ENCODE results near the gene ZNF579.

The ZNF579 gene

DNA sequence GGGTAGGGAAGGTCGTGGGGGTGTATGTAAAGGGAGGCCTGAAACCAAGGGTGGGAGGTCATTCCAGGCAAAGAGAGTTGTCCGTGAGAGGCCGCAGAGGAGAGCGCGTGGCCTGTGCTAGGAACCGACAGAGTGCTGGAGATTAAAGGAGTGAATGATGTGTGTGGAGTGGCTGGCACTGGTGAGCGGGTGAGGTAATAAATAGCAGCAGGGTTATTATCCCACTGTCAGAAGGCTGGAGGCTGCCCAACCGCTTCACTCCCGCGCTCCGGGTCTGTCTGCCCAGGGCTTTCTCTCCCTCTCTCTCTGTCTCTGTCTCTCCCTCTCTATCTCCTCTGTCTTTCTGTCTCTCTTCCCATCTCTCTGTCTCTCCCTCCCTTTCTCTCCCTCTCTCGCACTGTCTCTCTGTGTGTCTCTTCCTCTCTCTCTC, 17.4 kb downstream of the ZNF579 start:
- DNase-seq = no peak

DNA sequence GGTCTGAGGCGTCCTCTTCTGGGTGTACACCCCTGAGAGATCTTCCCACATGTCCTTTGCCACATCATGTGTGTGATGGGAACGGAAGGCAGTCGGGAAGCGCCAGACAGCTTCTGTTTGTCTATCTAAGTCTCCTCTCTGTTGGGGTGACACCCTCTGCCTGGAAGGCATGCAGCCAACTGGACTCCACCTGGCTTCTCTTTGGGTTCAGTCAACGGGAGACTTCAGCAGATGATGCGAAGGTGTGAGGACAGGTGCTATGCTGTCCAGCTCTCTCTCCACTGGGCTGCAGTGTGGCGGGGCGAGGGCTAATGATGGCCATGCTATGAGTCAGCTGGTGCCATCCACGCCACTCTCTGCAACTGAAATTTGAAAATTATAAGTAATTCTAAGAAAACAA, 21.0 kb downstream of the ZNF579 start:
- DNase-seq = no peak

DNA sequence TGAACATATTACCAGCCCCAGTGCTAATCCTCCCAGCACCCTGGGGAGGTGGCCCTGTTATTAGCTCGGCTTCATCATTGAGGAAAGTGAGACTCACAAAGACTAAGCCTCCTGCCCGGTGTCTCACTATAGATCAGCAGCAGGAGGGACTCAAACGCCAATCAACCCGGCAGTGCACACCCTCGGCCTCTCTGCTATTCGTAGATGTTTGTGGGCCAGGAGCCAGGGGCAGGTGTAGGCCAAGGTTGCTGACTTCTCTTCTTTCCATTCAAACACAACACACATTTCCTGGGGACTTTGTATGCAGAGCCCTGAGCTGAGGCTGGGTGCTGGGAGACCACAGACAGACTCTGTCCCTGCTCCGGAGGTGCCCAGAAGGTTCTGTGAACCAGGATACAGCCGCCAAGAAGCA, 25.9 kb downstream of the ZNF579 start:
- DNase-seq = no peak

DNA sequence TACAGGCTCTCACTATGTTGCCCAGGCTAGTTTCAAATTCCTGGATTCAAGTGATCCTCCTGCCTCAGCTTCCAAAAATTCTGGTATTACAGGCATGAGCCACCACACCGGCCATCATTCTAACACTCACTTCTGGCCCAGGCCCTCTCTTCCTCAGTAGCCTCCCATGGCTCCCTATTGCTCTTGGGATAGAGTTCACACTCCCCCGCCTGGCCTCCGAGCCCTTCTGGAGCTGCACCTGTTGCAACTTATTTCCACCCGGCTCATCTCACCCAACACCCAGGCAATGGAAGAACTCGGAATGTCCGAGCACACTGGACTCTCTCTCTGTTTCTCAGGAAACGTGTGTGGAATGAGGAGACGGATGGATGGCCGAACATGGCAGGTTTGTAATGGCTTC, 26.3 kb downstream of the ZNF579 start:
- no peak for DNase-seq

DNA sequence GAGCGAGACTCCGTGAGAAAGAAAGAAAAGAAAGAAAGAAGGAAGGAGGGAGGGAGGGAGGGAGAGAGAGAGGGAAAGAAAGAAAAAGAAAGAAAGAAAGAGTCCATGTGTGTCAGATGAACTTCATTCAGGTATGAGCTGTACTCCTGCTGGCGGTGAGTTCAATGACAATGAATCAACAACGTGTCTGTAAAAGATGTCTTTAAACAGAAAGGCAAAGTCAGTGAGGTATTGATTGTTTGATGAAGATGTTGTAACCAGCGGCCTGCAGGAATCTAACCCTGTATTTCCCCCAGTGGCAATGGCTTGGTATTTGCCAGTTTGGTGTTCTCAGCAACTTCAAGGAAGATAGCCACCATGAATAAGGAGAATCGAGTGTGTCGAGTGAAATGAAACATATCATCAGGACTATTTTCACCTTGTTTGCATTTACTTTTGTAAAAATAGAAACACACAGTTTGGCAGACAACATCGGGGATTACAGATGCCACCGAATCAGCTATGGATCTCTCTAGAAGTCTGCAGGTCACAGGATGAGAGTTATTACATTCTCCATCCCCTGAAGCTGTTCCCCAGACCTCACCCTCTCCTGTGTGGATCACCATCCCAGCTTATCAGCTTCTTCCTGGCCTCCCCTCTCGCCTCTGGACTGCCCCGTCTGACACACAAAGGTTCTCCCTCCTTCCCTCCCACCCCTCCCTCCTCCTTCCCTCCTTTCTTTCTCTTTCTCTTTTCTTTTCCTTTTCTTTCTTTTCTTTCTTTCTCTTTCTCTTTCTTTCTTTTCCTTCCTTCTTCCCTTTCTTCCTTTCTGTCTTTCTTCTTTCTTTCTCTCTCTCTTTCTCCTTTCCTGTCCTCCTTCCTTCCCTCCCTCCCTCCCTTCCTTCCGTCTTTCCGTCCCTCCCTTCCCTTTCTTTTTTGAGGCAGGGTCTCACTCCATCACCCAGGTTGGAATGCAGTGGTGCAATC, 27.1 kb downstream of the ZNF579 start:
- DNase-seq = no peak

DNA sequence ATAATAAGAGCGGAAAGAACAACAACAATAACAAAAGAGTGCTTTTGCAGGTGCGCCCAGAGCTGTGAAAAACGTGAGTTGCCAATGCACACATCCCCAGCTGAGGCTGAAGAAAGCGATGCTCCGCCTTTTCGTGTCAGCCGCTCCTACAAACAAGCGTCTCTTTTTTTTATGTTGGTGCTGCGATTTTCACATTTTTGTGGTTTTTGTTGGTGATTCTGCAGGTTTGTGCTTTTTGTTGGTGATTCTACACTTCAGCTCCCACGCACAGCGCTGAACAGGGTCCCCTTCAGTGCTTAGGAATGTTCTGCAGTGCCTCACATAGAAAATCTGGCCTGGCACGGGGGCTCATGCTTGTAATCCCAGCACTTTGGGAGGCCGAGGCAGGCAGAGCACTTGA, 28.0 kb downstream of the ZNF579 start:
- DNase-seq = no peak

DNA sequence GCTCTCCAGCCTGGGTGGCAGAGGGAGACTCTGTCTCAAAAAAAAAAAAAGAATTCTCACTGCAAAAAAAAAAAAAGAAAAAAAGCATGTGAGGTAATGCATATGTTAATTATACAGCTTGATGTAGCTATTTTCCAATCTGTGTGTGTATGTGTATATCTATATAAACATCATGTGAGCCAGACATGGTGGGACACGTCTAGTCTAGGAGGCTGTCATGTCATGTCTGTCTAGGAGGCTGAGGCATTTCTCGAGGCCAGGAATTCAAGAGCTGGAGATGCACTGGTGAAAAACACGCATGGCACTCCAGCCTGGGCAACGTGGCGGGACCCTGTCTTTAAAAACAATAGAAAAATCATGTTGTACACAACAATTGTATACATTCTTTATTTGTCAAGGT, 28.4 kb downstream of the ZNF579 start:
- peak; percentile 43 for DNase-seq

DNA sequence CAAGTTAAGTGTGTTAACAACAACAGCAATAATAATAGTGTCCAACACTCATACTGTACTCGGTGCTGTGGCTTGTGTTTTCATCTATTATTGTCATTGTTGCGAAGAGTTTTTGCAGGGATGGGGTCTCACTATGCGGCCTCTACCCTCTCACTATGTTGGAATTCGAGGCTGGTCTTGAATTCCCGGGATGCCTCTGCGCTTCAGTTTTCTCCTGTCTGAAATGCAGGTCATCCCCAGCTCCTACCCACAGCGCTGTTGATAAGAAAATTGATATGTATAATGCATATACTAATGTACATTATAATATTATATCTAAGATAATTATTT, 30.4 kb downstream of the ZNF579 start:
- no peak for DNase-seq

DNA sequence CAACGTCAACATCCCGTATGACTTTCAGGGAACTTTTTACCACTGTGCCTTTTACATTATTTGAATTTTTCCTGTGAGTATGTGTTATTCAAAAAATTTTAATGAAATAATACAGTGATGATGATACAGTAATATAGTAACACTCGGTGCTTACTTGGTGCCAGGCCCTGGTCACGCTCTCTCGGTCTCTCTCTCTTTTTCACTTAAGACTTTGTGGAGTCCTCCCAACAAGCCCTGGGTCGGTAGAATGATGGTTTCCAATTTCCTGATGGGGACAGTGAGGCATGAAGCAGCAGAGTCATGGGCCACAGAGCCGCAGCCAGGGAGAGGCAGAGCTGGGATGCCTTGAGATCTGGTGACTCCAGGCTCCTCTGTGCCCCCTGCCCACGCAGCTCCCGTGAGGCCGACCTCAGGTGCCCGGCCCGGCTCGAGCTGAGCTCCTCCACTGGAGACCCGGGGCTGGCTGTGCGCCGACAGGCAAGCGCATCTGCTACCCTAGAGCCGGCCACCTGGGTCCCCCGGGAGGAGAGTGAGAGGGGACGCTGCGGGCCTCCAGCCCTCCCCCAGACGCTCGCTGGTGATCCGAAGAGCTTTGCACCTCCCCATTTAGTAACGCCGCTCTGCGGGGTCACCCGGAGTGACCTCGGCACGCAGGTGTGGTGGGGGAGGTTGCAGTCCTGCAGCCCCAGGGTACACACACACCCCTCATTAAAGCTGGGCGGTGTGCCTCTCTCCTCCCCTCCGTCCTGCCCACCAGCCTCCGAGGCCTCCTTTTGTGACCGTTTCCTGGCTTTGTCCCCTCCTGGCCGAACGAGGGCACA, 30.9 kb downstream of the ZNF579 start:
- DNase-seq = peak; percentile 62

DNA sequence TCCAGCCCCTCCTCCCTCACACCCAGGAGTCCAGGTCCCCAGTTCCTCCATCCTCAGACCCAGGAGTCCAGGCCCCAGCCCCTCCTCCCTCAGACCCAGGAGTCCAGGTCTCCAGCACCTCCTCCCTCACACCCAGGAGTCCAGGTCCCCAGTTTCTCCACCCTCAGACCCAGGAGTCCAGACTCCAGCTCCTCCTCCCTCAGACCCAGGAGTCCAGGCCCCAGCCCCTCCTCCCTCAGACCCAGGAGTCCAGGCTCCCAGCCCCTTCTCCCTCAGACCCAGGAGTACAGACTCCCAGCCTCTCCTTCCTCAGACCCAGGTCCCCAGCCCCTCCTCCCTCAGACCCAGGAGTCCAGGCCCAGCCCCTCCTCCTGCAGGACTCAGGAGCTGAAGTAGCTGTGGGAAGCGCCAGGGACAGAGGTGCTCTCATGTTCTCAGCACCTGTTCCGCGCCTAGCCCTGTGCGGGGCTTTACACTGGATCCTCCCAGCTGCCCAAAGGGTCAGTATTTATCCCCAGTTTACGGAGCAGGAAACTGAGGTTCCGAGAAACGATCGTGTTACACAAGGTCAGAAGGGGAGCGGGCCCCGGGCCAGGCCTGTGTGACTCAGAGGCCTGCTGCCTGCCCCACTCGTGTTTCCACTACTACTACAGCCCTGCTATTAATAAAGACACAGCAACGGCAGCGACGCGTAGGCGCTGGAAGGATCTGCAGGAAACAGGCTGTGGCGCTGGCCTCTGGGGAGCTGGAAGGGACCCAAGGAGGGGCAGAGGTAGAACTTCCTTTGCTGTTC, 33.6 kb downstream of the ZNF579 start:
- no peak for DNase-seq

DNA sequence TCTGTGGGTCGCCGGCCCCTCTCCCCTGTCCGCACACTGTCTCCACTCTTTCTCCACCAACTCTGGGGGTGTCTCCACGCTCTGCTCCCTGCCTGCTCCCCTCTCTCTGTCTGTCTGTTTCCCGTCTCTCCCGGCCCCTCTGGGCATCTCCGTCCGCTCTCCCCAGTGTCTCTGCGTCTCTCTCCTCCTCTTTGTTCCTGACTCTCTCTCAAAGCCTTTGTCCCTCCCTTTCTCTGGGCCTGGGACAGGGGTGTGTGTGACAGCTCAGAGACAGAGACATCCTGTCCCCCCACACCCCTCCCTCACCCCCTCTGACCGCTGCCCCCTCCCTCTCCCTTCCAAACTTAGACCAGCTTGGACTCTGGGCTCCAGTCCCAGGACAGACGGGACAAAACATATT, 34.6 kb downstream of the ZNF579 start:
- DNase-seq = no peak

DNA sequence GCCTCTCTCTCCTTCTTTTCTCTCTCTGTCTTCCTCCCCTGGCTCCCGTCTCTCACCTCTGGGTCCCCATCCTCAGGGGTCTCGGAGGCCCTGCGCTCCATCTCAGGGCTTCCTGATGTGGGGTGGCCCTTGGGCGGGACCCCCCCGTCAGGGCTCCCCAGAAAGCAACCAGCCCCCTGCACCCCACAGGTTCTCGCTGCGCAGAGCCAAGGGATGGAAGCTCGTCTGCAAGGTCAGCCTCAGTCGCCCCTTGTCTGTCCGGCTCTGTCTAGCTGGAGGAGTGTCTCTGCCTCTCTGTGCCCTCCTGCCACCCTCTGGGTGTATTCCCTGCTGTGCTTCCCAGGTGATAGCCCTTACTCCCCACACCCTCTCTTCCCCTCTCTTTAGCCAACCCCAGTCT, 35.2 kb downstream of the ZNF579 start, which contains the start of gene SBK3:
Gene SBK3, minus strand, starts transcription at position 101 of the 400 bp plus-strand sequence. Its CDS starts 0 bp downstream, at position 101.
- no peak for DNase-seq

DNA sequence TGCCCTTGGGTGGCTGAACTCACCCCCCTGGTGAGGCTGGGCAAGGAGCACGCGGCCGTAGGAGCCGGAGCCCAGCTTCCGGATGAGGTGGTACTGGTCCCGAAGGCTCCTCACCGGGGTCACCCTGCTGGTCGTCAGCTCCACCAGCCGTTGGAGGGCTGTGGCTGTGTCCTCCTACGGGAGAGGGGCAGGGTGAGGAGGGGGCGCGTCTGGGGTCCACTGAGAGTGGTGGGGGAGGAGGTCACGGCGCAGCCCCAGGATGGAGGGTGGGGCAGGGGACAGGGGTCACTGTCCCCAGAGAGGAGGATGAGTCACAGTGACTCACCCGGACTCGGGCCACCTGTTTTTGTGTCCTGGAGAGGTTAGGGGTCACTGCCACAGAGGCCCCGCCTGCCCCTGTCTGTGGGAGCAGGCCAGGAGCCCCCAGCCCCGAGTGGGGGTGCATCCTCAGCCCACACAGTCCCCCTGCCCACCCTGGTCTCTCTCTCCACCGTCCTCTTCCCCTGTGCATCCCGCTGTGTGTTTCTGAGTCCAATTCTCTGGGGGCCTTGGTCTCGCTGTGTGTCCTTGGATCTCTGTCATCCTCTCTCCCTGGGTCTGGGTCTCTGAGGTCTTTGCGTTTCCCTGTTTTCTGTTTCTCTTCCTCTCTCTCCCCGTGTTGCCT, 35.7 kb downstream of the ZNF579 start:
- DNase-seq = no peak

DNA sequence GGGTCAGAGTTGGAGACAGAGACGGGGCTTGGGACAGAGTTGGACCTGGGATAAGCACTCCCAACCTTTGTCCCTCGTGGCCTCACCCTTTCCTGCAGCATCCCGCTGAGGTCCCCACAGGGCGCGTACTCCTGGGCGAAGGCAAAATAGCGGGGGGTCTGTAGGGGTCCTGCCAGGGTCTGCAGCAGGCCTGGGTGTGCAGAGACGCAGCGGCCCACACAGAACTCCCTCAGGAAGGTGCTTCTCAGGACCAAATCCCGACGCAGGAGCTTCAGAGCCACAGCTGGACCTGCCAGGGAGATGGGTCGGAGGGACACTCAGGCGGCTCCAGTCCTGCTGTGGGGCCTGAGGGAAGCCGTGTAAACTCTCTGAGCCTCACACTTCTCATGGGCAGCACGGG, 36.6 kb downstream of the ZNF579 start:
- DNase-seq = no peak

DNA sequence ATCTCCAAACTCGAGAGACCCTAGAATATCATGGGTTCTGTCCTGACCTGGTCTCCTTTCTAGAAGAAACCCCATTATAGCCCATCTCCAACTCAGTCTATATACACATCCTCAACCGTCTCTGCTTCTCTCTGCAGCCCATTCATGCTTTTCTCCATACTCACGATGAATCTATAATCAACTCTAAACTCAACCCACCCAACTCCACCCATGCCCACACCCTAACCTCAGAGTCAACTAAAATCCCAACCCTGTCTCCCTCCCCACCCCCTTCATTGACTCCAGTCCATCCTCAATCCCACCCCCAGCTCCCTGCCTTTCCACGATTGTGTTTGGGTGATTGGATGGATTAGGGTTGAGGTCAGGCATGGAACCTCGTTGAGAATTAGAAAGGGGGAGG, 37.1 kb downstream of the ZNF579 start:
- no peak for DNase-seq

DNA sequence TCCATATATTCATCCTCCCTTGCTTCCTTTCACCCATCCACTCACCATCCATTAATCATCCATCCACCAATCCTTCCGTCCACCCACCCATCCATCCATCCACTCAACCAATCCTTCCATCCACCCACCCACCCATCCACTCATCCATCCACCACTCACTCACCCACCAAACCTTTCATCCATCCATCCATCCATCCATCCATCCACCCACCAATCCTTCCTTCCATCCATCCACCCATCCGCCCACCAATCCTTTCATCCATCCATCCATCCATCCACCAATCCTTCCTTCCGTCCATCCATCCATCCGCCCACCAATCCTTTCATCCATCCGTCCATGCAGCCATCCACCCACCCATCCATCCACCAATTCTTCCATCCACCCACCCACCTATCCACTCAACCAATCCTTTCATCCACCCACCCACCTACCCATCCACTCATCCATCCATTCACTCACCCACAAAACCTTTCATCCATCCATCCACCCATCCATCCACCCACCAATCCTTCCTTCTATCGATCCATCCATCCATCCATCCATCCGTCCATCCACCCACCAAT, 38.3 kb downstream of the ZNF579 start:
- DNase-seq = no peak

DNA sequence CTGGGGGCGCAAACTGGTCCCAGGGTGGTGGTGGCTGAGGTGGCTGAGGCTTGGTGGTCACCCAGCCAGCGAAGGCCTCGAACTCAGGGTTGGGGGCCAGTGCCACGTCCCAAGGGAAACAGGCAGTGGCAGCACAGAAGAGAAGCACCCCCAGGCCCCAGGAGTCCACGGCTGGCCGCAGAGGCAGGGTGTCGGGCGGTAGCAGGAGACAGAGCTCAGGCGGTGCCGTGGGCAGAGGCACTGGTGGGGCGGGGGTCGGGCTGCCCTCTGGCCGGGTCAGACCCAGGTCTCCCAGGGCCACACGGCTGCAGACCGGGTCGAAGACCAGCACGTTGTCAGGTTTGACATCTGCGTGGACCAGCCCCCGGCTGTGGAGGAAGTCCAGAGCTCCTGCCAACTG, 39.6 kb downstream of the ZNF579 start:
- DNase-seq = no peak

DNA sequence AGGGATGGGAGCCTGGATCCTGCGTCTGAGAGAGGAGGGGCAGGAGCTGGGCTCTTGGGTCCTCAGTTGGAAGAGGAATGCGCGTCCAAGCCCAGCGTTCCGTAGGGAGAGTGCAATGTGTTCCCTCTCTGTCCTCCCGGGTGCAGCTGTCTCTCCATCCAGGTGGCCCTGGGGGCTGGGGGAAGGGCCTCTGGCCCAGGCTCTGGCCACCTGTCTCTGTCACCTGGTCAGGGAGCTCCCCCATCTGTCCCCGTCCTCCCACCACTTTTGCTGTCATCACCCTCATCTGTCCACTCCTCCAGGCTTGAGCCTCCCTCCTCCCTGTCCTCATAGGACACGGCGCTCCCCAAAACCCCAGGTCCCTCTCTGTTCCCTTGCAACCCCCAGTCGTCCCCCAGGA, 40.0 kb downstream of the ZNF579 start:
- DNase-seq = no peak

DNA sequence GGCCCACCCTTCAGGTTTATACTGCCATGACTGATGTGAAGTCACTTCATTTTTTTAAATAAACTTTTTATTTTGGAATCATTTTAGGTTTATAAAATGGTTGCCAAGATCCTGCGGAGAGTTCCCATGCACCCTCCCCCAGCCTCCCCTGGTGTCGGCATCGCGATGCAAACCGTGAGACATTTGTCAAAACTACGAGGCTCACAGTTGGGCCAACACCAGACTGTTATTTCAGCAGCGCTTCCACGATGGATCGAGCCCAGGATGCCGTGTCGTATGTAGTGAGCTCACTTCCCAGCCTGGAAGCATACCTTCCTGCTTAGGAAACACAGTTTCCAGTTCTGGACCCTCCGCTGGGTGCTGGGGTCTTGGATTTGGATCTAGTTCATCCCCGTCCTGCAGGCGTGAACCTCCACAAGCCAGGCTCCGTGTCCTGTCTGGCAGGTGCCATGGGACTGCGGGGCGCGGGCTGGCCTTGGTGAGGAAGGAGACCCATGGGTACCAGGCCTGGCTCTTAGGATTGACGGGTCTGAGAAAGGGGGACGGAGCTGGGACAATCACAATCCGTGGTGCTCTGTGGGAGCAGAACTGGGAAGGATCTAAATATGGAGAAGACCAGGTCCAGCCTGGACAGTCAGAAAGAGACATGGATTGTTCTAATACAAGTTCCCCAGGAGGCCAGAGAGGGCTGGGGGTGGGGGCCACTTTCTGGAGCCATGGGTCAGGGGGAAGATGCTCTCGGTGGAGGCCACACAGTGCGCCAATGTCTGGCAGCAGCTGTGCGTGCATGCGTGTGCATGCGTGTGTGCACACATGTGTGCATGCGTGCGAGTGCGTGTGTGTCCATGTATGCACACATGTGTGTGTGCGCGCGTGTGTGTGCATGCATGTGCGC, 41.3 kb downstream of the ZNF579 start:
- DNase-seq = no peak

DNA sequence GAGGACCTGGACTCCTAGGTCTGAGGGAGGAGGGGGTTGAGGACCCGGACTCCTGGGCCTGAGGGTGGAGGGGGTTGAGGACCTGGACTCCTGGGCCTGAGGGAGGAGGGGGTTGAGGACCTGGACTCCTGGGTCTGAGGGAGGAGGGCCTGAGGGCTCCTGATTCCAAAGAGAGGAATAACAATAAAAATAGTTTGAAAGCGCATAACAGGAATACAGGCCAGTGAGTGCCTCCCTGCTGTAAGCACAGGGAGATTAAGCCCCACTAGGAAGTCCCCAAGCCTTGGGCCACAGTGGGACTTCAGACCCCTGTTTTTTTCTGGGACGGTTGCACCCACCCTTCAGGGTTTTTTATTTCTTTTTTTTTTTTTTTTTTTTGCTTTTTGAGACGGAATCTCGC, 42.5 kb downstream of the ZNF579 start:
- DNase-seq = no peak

DNA sequence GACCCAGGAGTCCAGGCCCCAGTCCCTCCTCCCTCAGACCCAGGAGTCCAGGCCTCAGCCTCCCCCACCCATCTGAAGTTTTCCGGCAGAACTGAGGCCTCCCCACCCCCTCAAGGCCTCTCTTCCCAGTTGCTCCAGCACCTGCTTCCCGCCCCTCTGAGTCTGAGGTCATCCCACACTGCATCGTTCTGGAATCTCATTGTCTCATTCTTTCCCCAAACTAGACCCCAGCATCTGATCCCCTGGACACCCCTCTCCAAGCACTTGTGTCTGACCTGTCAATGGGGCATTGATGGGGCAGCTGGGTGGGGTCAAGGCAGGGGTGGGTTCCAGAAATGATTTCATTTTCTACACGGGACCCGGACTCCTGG, 42.9 kb downstream of the ZNF579 start:
- no peak for DNase-seq

Measured in NCI-H2171 treated with DMSO at 0.1 percent for 48 hours (cell line).